Astrocyte (in vitro differentiated cells and primary cell): ENCODE results near the gene COQ10B.

ENCODE experiments used
- CTCF ChIP-seq: IDR thresholded peaks from 2 replicates; pipeline ENCODE4 v1.5.1; 2011; ENCODE audit warnings: low read depth, mild to moderate bottlenecking, inconsistent platforms, low read length, moderate library complexity; ENCODE audit not compliant: insufficient read depth
- EZH2 ChIP-seq: IDR thresholded peaks from 2 replicates; pipeline ENCODE4 v1.6.1; 2012; ENCODE audit warnings: mild to moderate bottlenecking, low read length, inconsistent platforms; ENCODE audit not compliant: insufficient read depth

GRCh38 chr2:197480165-197481036 is 27.0 kb downstream of the COQ10B start:
- TF ChIP-seq EZH2: no peak
- no peak for TF ChIP-seq CTCF
